Central memory CD4-positive, alpha-beta T cell (primary cell): ENCODE results near the gene RPL6.
"Not testable (repeated sequence)": the region's sequence is repeated elsewhere in the genome, so short reads cannot be mapped to it uniquely, and the experiment has no call there.

Source experiments
- DNase-seq: peaks from one replicate; pipeline ENCODE4 v3.0.0; 2022

Gene RPL6

DNA sequence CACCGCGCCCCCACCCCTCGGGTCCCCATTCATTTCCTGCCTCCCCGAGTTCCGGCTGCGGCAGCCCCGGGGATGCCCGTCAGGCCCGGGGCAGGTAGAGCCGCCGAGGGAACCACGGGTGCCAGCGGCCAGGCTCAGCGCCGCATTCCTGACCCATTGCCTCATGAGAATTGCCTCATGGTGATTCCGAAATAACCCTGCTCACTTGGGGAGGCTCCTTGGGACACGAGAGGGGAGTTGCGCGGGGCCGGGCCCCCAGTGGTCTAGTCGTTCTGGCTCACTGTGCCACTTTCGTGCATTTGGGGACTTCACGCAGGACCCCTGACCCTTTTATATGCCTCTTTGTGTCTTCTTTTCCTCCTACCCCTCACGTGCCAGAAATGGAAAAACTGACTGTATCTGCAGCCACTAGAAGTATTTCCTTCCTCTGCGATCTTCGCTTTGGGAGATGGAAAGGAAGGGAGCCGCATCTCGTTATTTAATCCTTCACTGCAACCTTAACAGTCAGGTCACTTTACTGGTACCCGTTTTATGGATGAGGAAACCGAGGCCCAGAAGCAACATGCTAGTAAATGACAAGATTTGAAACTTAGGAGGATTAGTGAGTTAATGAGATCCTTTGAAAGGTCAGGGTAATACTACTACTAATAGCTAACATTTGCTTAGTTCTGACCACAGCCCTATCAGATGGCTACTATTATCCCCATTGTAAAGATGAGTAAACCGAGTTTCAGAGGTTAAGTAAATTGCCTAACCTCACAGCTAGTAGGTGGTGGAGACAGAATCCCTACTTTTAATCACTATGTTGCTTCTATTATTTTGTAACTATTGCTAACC, 10.1 kb upstream of the RPL6 start:
- no peak for DNase-seq

DNA sequence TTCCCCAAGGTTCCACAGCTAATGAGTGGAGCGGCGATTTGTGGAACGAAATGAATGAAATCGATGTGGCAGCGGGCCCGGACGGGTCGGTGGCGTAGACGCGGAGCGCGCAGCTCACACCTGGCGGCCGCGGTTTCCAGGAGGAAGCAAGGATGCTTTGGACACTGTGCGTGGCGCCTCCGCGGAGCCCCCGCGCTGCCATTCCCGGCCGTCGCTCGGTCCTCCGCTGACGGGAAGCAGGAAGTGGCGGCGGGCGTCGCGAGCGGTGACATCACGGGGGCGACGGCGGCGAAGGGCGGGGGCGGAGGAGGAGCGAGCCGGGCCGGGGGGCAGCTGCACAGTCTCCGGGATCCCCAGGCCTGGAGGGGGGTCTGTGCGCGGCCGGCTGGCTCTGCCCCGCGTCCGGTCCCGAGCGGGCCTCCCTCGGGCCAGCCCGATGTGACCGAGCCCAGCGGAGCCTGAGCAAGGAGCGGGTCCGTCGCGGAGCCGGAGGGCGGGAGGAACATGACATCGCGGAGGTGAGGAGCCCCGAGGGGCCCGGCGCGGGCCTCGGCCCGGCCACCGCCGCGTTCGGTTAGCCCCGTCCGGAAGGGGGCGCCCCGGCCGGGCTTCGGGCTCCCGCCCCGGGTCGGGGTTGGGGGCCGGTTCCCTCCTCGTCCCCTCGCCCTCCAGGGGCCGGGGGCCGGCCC, 9.3 kb upstream of the RPL6 start, which contains the start of gene PTPN11:
Gene PTPN11, plus strand, starts transcription at position 340 of the 689 bp plus-strand sequence. Its CDS starts 165 bp downstream, at position 505.
- DNase-seq = peak; percentile 89

DNA sequence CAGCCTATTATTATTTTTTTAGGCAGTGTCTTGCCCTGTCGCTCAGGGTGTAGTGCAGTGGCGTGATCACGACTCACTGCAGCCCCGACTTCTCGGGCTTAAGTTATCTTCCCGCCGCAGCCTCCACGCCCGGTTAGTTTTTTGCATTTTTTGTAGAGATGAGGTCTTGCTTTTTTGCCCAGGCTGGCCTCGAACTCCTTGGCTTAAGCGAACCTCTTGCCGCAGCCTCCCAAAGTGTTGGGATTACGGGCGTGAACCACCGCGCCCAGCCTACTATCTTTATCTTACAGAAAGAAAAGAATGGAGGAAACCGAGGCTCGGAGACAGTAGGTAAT, 8.8 kb upstream of the RPL6 start:
- DNase-seq = no peak

DNA sequence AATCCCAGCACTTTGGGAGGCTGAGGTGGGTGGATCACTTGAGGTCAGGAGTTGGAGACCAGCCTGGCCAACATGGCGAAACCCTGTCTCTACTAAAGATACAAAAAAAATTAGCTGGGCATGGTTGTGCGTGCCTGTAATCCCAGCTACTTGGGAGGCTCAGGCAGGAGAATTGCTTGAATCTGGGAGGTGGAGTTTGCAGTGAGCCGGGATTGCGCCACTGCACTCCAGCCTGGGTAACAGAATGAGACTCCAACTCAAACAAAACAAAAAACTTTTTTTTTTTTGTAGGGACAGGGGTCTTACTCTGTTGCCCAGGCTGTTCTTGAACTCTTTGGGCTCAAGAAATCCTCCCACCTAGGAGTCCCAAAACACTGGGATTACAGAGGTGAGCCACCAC, 6.1 kb upstream of the RPL6 start:
- DNase-seq = not testable (repeated sequence)

DNA sequence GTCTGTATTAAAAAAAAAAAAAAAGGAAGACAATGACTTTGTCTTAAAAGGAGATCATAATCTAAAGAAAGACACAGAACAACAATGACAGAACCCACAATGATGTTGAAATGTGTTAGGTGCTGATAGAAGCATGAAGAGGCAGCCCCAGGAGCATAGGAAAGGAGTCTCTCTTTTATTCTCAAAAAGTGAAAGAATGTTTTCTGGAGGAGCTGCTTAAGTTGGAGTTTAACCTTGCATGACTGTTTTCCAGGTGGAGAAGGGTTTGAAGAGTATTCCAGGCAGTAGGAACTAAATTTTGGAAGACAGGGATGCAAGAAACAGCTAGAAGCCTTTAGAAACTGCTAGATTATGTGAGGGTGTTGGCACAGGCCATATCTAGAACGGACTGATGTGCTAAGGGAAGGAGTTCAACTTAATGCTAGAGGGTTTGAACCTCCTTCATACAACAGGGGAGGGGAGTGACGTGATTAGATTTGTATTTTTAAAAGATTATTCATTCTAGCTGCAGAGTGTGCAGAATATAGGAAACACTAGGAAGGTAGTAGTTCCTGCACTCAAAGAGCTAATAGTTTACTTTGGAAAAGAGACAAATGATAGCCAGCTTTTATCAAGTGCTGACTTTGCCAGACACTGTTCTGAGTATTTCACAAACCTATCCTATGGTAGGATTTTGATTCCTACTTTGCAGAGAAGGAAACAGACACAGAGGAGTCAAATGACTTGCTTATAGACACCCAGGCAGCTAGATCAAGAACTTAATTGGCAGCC, 4.6 kb upstream of the RPL6 start:
- DNase-seq = no peak

DNA sequence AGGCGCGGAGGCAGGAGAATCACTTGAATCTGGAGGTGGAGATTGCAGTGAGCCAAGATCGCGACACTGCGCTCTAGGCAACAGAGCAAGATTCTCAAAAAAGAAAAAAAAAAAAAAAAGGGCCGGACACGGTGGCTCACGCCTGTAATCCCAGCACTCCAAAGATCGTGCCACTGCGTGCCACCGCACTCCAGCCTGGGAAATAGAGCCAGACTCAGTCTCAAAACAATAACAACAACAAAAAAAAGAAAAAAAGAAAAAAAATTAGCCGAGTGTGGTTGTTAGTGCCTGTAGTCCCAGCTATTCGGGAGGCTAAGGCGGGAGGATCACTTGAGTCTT, 470 bp upstream of the RPL6 start:
- DNase-seq = no peak

DNA sequence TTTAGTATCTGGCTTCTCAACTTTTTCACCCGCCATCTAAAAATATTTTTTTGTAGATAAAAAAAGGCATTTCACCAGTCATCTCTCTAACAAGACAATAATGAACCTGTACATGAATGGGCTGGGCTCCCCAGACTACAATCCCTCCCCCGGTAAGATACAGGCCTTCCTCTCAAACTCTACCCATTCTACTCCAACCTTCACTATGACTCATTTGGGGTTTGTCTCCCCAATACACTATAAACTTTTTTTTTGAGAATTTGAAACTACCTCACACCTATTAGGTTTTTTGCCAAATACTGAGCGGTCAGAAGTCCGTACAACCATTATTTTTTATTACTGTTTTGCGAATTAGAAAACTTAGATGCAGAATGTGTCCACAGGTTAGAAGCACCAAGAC, 784 bp downstream of the RPL6 start:
- peak; percentile 27 for DNase-seq

DNA sequence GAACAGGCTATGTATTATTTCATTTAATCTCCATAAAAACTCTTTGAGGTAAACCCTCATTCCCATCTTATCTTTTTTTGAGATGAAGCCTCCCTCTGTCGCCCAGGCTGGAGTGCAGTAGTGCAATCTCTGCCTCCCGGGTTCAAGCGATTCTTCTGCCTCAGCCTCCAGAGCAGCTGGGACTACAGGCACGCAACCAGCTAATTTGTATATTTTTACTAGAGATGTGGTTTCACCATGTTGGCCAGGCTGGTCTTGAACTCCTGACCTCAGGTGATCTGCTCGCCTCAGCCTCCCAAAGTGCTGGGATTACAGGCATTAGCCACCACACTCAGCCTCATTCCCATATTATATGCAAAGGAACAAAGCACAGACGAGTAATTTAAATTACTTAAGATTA, 1.7 kb downstream of the RPL6 start:
- DNase-seq = not testable (repeated sequence)

DNA sequence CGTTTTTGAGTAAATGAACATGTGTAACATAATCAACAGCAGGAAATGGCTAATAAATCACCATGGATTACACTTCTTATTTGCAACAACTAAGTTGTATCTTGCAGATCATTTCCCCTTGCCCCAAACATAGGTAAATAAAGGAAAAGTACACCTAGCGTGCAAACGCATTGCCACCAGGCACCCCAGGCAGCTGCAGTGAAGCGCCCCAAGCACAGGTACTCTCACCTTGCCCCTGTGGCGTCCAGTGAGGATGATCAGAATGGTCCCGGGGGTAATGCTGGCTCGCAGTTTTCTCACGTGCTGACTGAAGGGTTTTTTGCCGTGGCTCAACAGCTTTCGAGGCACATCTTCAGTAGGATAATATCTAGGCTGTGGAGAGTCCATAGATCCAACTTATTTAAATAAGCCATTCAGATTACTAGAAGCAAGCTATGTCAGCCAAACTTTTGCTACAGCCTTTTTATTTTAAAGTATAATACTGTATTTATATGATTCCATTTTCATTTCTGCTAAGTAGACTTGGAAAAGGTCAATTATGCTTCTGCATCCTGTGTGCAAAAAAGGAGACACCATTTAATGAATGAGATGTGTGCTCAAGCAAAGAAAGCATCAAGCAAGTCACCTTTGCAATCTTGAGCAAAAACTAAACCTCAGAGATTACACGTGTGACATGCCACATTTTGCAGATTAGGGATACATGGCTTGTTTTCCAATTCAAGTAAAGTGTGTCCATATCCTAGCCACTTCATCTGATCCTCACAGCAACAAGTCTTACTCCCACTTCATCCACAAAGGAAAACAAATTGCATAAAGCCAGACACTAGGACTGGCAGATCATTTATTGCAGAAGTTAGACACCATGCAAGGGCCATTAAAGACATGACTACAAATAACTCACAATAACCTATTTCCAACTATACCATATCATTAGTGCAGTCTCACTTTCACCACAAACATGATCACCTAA, 2.6 kb downstream of the RPL6 start:
- no peak for DNase-seq

DNA sequence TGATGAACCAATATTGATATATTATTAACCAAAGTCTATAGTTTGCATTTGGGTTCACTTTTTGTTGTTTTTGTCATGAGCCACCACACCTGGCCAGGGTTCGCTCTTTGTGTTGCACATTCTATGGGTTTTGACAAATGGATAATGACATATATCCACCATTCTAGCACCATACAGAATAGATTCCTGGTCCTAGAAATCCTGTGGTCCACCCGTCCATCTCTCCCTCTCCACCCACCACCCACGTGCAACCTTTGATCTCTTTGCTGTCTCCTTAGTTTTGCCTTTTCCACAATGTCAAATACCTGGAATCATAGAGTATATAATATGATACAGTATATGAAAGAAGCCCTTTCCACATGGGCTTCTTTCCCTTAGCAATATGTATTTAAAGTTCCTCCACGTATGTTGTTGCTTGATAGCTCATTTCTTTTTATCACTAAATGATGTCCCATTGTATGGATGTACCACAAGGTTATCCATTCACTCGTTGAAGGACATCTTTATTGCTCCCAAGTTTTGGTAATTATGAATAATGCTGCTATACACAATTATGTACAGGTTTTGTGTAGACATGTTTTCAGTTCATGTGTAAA, 7.4 kb downstream of the RPL6 start:
- DNase-seq = no peak

DNA sequence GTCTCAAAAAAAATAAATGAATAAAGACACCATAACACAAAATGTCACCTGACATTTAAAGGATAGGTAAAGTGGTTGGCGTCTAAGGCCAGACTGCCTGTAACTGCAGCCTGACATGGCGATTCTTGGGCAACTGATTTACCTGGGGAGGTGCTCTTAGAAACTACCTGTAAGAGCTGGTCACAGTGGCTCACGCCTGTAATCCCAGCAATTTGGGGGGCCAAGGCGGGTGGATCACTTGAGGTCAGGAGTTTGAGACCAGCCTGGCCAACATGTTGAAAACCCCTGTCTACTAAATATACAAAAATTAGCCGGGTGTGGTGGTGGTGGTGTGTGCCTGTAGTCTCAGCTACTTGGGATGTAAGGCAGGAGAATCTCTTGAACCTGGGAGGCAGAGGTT, 8.4 kb downstream of the RPL6 start:
- no peak for DNase-seq

DNA sequence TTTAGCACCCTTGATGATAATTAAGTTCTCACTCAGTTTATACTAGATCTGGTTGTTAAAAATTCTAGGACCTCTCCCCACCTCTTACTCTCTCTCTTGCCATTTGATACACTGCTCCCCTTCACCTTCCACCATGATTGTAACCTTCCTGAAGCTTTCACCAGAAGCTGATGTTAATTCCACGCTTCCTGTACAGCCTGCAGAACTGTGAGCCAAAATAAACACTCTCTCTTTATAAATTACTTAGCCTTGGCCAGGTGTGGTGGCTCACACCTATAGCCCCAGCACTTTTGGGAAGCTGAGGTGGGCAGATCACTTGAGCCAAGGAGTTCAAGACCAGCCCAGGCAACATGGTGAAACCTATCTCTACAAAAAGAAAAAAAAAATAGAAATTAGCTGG, 16.1 kb downstream of the RPL6 start:
- DNase-seq = no peak

DNA sequence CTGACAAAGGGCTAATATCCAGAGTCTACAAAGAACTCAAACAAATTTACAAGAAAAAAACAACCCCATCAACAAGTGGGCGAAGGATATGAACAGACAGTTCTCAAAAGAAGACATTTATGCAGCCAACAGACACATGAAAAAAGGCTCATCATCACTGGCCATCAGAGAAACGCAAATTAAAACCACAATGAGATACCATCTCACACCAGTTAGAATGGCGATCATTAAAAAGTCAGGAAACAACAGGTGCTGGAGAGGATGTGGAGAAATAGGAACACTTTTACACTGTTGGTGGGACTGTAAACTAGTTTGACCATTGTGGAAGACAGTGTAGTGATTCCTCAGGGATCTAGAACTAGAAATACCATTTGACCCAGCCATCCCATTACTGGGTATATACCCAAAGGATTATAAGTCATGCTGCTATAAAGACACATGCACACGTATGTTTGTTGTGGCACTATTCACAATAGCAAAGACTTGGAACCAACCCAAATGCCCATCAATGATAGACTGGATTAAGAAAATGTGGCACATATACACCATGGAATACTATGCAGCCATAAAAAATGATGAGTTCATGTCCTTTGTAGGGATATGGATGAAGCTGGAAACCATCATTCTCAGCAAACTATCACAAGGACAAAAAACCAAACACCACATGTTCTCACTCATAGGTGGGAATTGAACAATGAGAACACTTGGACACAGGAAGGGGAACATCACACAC, 19.3 kb downstream of the RPL6 start:
- DNase-seq = not testable (repeated sequence)

DNA sequence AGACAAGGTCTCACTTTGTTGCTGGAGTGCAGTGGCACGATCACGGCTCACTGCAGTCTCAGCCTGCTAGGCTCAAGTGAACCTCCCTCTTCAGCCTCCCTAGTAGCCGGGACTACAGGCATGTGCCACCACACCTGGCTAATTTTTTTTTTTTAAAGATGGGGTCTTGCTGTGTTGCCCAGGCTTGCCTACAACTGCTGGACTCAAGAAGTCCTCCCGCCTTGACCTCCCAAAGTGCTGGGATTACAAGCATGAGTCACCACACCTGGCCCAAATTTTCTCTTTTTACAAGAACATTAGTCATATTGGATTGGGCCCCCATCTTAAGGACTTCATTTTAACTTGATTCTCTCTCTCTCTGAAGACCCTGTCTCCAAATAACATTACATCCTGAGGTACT, 20.2 kb downstream of the RPL6 start:
- no peak for DNase-seq

DNA sequence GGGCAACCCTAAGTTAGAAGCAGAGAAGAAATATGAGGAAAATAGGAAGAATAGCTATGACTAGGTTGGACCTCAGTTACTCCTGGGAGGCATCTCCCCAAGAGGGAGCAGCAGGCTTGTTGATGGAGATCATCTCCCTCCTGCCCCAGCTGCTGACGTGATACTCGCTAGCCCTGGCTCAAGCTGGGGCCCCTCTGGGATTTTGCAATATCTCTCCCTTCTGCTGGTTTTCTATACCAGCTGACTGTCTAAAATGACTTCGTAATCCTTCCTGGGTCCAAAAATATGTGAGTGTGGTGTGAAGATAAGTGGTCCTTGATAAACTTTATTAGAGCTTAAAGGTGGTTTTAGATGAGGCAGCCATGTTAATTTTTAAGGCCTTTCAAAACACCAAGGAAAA, 22.7 kb downstream of the RPL6 start:
- DNase-seq = no peak

DNA sequence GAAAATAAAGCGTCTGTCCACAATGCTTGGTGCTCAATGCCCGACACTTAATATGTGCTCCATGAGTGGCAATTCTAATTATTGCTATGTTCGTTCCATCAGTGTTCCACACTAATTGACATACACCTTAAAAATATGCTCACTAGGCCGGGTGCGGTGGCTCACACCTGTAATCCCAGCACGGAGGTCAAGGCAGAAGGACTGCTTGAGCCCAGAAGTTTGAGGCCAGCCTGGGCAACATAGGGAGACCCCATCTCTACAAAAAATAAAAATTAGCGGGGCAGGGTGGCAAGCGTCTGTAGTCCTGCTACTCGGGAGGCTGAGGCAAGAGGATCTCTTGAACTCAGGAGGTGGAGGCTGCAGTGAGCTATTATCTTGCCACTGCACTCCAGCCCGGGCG, 26.5 kb downstream of the RPL6 start:
- DNase-seq = no peak

DNA sequence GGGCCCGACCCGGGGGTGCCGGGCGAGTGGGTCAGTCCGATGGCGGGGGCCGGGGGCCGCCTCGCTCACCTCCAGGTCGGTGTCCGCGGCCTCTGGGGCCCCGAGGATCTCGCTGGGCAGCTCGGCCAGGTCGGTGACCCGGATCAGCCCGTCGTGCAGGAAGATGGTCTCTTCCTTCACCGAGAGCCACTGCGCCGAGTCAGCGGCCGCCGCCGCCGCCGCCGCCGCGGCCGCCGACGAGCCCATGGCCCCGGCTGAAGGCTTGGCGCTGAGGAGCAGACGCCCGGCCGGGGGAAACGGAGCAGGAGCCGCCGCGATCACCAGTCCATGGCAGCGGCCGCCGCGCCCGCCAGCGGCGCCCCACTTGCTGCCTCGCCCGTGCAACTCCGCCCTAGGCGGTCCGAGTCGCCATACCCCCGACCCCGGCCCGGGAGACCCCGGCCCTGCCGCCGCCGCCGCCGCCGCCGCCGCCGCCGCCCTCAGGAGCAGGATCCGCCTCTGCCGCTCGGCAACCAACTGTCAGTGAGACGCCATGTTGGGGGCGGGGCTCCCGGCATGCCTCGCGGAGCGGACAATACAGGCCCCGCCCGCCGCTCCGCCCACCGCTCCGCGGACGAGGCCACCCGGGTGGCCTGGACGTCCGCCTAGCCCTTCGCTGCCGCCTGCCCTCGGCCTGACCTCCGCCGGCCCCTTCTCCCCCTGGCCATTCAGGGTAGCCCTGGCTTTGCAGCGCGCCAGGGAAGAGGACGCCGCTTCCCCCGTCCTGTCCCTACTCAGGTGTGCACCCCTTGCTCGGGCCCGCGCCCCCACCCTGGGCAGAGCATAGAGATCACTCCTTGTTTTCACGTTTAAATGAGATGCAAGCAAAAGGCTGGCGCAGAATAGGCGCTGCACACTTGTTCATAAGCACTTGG, 27.3 kb downstream of the RPL6 start, which contains the start of gene HECTD4:
Gene HECTD4, minus strand, starts transcription at position 549 of the 914 bp plus-strand sequence. Its CDS starts 303 bp downstream, at position 246.
- peak; percentile 87 for DNase-seq

DNA sequence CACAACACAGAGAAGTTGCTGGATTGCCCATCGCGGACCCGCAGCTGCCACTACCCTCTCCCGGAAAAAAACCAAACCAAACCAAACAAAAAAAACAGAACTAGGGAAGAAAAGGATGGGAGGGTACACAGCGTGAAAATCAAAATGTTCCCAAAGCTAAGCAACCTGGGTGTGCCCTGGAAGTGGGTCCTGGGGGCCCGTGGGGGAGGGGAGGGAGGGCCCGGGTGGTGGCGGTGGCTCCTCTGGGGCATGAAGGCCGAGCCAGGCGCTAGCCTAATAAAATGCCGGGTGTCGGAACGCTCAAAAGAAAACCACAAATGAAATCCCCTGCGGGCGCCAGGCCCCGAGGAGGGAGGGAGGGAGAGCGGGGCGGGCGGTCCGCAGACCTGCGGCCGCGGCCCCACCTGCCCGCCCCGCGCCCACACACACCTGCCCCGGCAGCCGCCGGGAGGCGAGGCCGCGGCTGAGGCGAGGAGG, 28.0 kb downstream of the RPL6 start:
- DNase-seq = peak; percentile 32

DNA sequence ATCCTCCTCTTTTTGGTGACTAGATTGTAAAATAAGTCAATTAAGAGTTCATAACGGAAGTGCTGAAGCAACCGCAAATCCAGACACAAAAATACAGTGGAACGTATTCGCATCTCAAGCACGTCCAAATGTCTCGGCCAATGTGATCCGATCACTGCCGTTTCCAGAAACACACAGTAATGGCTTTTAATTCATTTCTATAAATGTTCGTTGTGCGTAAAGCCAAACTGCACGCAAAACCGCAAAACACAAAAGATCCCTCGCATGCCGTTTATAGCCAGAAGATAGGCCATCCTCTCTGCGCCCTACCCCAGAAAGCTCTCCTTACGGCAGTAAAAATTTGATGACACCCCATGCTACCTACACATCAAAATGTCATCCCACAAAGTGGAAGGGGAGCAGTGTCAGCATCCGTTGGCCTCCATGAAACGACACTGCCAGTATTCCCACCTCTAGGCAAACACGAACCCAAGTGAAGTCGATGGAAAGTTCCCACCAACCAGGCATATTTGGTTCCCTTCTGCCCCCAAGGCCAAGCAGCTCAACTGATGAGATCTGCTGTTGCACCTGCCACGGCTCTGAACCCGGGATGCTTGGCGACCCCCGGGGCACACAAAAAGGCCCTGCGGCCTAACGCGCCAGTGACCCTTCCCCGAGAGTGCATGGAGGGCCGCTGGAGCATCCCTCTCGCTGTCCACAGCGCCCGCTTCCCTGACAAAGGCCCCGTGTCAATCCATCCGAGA, 28.6 kb downstream of the RPL6 start:
- DNase-seq = no peak
